ENCODE data around the gene ITK. TPM values are rescaled to one million over a fixed set of nuclear protein-coding genes. Genes with fewer than 3 reads are reported as not detected.

Gene ITK
- total and polyA plus RNA-seq, 2 experiments from 2014 or later = not detected

DNA sequence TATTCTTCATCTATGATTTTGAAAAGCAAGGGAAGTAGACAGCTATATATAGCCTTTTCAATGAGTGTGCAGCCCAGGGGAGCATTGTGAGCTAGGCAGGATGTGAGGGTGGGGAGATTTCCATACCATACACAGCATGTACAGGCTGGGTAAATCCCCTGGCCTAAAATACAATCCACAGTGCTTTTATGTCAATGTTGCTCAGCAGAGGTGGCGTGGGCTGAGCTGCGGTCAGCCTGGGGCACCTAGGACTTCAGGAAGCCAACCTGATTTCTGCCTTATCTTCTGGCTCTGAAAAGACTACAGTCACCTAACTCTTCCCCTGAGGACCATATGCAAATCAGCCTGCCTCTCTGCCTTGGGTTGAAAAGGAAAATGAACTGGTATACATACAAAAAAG is 8.2 kb upstream of the ITK start:
- Histone ChIP-seq H3K27ac (no peak overlapping the region), H3K27me3 (no peaks in the 10 kb centered on the region), H3K36me3 (no peaks in the 10 kb centered on the region), H3K4me3 (no peak overlapping the region), H3K9me3 (ENCODE audit: low read depth) (no peaks in the 10 kb centered on the region), H3K4me1 (ENCODE audit: low read depth) (no peaks in the 10 kb centered on the region)
- TF ChIP-seq, protein P1, sequence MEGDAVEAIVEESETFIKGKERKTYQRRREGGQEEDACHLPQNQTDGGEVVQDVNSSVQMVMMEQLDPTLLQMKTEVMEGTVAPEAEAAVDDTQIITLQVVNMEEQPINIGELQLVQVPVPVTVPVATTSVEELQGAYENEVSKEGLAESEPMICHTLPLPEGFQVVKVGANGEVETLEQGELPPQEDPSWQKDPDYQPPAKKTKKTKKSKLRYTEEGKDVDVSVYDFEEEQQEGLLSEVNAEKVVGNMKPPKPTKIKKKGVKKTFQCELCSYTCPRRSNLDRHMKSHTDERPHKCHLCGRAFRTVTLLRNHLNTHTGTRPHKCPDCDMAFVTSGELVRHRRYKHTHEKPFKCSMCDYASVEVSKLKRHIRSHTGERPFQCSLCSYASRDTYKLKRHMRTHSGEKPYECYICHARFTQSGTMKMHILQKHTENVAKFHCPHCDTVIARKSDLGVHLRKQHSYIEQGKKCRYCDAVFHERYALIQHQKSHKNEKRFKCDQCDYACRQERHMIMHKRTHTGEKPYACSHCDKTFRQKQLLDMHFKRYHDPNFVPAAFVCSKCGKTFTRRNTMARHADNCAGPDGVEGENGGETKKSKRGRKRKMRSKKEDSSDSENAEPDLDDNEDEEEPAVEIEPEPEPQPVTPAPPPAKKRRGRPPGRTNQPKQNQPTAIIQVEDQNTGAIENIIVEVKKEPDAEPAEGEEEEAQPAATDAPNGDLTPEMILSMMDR (IDR thresholded peaks at IDR 0.05; ENCODE audit: low read depth, low read length) = no peak
- DNase-seq (ENCODE audit: low read depth in 1 of 2, low spot score in 1 of 2) = no peak

DNA sequence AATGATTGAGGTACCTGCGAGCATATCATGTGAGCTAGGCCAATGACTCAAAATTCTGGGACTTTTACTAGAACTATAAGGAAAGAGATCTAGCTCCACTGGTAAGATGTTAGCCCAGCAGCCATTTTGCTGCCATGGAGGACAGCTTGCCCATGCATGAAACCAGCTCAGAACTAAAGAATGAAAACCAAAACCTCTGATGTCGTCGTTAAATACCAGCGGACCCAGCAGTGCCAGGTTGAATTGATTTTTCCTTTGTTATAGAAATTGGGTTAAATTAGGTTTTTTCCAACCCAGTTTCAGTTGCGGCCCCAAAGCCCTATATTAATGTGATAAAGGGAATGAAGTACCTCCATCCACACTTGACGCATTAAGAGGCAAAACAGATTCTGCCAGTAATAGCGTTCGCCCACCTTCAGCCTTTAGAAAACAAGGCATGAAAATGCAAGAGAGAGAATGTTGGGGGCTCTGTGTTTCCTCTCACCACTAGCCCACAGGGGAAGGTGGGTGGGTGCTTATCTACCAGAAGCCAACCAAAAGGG is 5.5 kb upstream of the ITK start:
- TF ChIP-seq, protein P1 (IDR thresholded peaks at IDR 0.05; ENCODE audit: low read depth, low read length) = no peak
- Histone ChIP-seq H3K4me1 (ENCODE audit: low read depth) (no peaks in the 10 kb centered on the region), H3K4me3 (no peak overlapping the region), H3K36me3 (no peaks in the 10 kb centered on the region), H3K27me3 (no peaks in the 10 kb centered on the region), H3K9me3 (ENCODE audit: low read depth) (no peaks in the 10 kb centered on the region), H3K27ac (no peak overlapping the region)
- no peak for DNase-seq (ENCODE audit: low read depth in 1 of 2, low spot score in 1 of 2)

DNA sequence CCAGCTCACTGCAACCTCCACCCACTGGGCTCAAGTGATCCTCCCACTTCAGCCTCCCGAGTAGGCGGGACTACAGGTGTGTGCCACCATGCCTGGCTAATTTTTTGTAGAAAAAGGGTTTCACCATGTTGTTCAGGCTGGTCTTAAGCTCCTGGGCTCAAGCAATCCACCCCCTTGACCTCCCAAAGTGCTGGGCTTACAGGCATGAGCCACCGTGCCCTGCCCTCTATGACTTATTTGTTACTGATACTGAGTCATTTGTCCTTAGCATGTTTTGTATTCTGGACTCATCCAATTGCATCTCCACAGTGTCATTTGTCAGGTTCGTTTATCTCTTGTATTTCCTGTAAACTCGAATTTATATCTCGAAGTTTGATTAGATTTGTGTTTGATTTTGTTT is 2.7 kb upstream of the ITK start:
- H3K27ac ChIP-seq = no peak overlapping the region
- no peak overlapping the region for H3K4me3 ChIP-seq
- TF ChIP-seq, protein P1 (IDR thresholded peaks at IDR 0.05; ENCODE audit: low read depth, low read length) = no peak
- DNase-seq (ENCODE audit: low read depth in 1 of 2, low spot score in 1 of 2) = no peak
- no peaks in the 10 kb centered on the region for H3K9me3 ChIP-seq (ENCODE audit: low read depth)
- H3K4me1 ChIP-seq (ENCODE audit: low read depth) = no peaks in the 10 kb centered on the region
- no peaks in the 10 kb centered on the region for H3K27me3 ChIP-seq
- no peaks in the 10 kb centered on the region for H3K36me3 ChIP-seq

DNA sequence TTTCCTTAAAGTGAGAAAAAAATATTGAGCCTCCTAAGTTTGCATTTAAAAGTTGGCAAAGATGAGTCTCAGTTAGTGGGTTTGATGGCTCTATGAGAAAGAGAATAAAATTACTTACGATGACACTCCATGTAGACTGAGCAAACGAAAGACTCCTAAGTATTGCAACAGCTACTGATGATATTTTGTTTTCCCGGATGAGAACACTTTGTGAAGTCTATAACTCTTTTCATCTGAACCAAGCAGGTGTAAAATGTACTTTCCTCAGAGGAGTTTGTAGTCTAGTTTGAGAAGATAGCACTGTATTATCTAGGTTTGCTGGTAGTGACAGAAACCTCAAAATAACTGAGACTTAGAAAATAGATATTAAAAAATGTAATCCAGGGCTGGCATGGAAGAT is 1.7 kb upstream of the ITK start:
- no peaks in the 10 kb centered on the region for H3K4me1 ChIP-seq (ENCODE audit: low read depth)
- TF ChIP-seq, protein P1 (IDR thresholded peaks at IDR 0.05; ENCODE audit: low read depth, low read length) = no peak
- no peak overlapping the region for H3K4me3 ChIP-seq
- H3K27me3 ChIP-seq = no peaks in the 10 kb centered on the region
- H3K36me3 ChIP-seq = no peaks in the 10 kb centered on the region
- no peaks in the 10 kb centered on the region for H3K9me3 ChIP-seq (ENCODE audit: low read depth)
- no peak for DNase-seq (ENCODE audit: low read depth in 1 of 2, low spot score in 1 of 2)
- H3K27ac ChIP-seq = no peak overlapping the region

DNA sequence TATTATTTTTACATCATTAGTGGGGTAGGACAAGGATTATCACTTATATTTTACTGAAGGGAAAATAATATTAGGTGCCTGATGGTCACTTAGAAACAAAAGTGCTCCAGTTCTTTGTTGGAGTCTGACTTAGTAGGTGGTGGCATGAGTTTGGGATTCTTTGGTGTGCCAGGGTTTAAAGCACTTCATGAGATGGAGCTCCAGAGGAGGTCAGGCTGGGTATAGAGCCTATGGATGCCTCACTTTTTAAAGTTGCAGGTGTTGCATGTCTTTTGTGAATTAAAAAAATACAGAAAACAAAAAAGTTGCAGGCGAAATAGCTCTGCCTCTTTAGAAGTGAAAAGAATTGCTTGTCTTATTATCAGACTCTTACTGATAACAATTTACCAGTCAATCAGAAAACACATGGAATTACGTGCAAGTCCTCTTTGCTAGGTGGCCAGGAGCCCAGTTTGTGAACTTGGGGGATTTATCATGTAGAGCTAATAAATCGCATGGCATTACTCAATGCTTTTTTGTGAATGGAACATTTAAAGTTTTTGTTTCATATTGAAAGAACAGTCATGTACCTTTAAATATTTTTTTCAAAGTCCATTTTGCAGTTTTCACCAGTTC is 1.6 kb downstream of the ITK start:
- H3K4me1 ChIP-seq (ENCODE audit: low read depth) = no peaks in the 10 kb centered on the region
- H3K4me3 ChIP-seq = no peak overlapping the region
- TF ChIP-seq, protein P1 (IDR thresholded peaks at IDR 0.05; ENCODE audit: low read depth, low read length) = no peak
- H3K9me3 ChIP-seq (ENCODE audit: low read depth) = no peaks in the 10 kb centered on the region
- no peaks in the 10 kb centered on the region for H3K27me3 ChIP-seq
- no peaks in the 10 kb centered on the region for H3K36me3 ChIP-seq
- no peak overlapping the region for H3K27ac ChIP-seq
- no peak for DNase-seq (ENCODE audit: low read depth in 1 of 2, low spot score in 1 of 2)
